Measurements from ENCODE around the gene ADH1B.

Gene ADH1B

DNA sequence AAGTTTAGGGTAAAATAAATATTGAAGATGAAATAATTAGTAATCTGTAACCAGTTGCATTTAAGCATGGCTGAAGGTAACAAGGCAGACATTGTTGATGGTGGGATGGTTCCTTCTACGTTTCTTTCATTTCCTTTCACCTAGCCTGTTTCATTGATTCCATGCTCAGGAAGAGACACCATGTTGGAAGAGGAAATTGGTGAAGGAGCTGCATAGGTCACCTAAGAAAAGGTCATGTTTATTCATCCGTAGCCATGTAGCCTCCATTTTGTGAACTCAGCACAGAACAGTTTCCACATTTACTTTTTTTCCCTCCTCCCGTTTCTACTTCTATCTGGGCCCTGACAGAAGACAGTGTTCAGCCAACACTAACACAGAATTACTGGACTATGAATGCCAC is 3.8 kb downstream of the ADH1B start:
- no peak for TF ChIP-seq EZH2phosphoT487 (IDR thresholded peaks at IDR 0.05; ENCODE audit: low read depth)
- TF ChIP-seq, protein P1, sequence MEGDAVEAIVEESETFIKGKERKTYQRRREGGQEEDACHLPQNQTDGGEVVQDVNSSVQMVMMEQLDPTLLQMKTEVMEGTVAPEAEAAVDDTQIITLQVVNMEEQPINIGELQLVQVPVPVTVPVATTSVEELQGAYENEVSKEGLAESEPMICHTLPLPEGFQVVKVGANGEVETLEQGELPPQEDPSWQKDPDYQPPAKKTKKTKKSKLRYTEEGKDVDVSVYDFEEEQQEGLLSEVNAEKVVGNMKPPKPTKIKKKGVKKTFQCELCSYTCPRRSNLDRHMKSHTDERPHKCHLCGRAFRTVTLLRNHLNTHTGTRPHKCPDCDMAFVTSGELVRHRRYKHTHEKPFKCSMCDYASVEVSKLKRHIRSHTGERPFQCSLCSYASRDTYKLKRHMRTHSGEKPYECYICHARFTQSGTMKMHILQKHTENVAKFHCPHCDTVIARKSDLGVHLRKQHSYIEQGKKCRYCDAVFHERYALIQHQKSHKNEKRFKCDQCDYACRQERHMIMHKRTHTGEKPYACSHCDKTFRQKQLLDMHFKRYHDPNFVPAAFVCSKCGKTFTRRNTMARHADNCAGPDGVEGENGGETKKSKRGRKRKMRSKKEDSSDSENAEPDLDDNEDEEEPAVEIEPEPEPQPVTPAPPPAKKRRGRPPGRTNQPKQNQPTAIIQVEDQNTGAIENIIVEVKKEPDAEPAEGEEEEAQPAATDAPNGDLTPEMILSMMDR (IDR thresholded peaks at IDR 0.05; ENCODE audit: low read depth, low read length) = no peak
- H3K9ac ChIP-seq (ENCODE audit: low read length) = no peak overlapping the region
- H3K9me3 ChIP-seq (ENCODE audit: insufficient read depth, low read length) = no peaks in the 10 kb centered on the region
- H3K4me3 ChIP-seq (ENCODE audit: low read length) = no peak overlapping the region
- no peaks in the 10 kb centered on the region for H3K4me1 ChIP-seq (ENCODE audit: low read length)
- H3K27ac ChIP-seq (ENCODE audit: low read length) = no peak overlapping the region
- no peak overlapping the region for H2AFZ ChIP-seq (ENCODE audit: low read depth, low read length)
- H3K36me3 ChIP-seq (replicated peaks; ENCODE audit: low read depth, low read length) = no peaks in the 10 kb centered on the region
- H3K4me2 ChIP-seq (ENCODE audit: low read length) = no peak overlapping the region
- H4K20me1 ChIP-seq (ENCODE audit: insufficient read depth, low read length) = no peaks in the 10 kb centered on the region
- no peaks in the 10 kb centered on the region for H3K27me3 ChIP-seq (ENCODE audit: low read depth, low read length)
- H3K79me2 ChIP-seq (ENCODE audit: low read length) = no peaks in the 10 kb centered on the region

DNA sequence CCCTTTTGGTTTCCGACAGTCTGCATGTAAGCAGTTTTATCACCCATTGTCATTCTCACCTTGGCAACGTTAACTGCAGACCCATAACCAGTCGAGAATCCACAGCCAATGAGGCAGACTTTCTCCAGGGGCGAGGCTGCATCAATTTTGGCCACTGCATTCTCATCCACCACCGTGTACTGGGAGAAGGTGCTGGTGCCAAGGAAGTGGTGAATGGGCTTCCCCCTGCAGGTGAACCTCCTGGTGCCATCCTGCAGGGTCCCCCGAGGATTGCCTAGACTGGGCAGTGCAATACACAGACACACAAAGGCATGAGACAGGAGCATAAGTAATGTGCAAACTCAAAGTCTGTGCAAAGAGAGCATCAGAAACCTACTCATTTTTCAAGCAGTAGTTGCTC is 5.4 kb downstream of the ADH1B start:
- TF ChIP-seq, protein P1 (IDR thresholded peaks at IDR 0.05; ENCODE audit: low read depth, low read length) = no peak
- TF ChIP-seq EZH2phosphoT487 (IDR thresholded peaks at IDR 0.05; ENCODE audit: low read depth) = no peak
- Histone ChIP-seq H3K27ac (ENCODE audit: low read length) (no peak overlapping the region), H3K4me2 (ENCODE audit: low read length) (no peak overlapping the region), H3K9ac (ENCODE audit: low read length) (no peak overlapping the region), H4K20me1 (ENCODE audit: insufficient read depth, low read length) (no peaks in the 10 kb centered on the region), H3K79me2 (ENCODE audit: low read length) (no peaks in the 10 kb centered on the region), H3K4me1 (ENCODE audit: low read length) (no peaks in the 10 kb centered on the region), H2AFZ (ENCODE audit: low read depth, low read length) (no peak overlapping the region), H3K4me3 (ENCODE audit: low read length) (no peak overlapping the region), H3K36me3 (replicated peaks; ENCODE audit: low read depth, low read length) (no peaks in the 10 kb centered on the region), H3K27me3 (ENCODE audit: low read depth, low read length) (no peaks in the 10 kb centered on the region), H3K9me3 (ENCODE audit: insufficient read depth, low read length) (no peaks in the 10 kb centered on the region)

DNA sequence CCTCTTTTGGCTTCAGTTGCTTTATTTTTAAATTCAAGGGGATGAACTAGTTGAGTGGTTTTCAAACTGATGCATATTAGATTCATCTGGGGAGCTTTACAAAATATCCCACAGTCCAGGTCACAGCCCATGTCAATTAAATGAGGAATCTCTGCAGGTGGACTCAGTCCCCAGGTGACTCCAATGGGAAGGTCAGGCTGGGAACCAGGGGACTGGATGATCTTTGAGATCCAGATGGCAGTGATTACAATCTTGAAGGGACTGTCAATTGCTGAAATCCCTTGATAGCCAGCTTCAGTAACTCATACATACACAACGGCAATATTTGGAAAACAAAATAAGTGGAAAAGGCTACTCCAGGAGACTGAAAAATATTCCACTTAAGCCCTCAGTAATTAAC is 7.0 kb downstream of the ADH1B start:
- no peak overlapping the region for H3K4me3 ChIP-seq (ENCODE audit: low read length)
- no peaks in the 10 kb centered on the region for H3K79me2 ChIP-seq (ENCODE audit: low read length)
- H3K4me1 ChIP-seq (ENCODE audit: low read length) = no peaks in the 10 kb centered on the region
- H3K27ac ChIP-seq (ENCODE audit: low read length) = no peak overlapping the region
- TF ChIP-seq EZH2phosphoT487 (IDR thresholded peaks at IDR 0.05; ENCODE audit: low read depth) = no peak
- no peaks in the 10 kb centered on the region for H3K9me3 ChIP-seq (ENCODE audit: insufficient read depth, low read length)
- no peak overlapping the region for H2AFZ ChIP-seq (ENCODE audit: low read depth, low read length)
- no peak overlapping the region for H3K9ac ChIP-seq (ENCODE audit: low read length)
- H3K27me3 ChIP-seq (ENCODE audit: low read depth, low read length) = no peaks in the 10 kb centered on the region
- no peaks in the 10 kb centered on the region for H4K20me1 ChIP-seq (ENCODE audit: insufficient read depth, low read length)
- no peaks in the 10 kb centered on the region for H3K36me3 ChIP-seq (replicated peaks; ENCODE audit: low read depth, low read length)
- no peak overlapping the region for H3K4me2 ChIP-seq (ENCODE audit: low read length)

DNA sequence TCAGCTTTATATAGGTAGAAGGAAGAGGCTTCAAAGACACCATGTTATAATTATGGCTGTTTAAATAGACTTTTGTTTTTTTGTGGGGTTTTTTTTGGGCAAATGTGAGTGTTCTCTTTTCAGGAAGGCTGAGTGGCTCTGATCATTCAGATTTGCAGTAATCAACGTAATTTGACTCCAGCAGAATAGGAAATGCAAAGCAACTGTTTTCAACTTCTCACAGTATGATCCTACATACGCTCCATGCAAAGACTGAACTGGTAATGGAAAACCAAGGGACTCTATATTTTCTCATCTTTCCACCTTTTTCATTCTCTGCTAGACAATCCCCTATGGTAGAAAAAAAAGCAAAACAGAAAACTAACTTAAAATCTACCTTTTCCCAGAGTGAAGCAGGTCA is 10.8 kb downstream of the ADH1B start:
- Histone ChIP-seq H3K79me2 (ENCODE audit: low read length) (no peaks in the 10 kb centered on the region), H2AFZ (ENCODE audit: low read depth, low read length) (no peak overlapping the region), H4K20me1 (ENCODE audit: insufficient read depth, low read length) (no peaks in the 10 kb centered on the region), H3K27me3 (ENCODE audit: low read depth, low read length) (no peaks in the 10 kb centered on the region), H3K4me1 (ENCODE audit: low read length) (no peaks in the 10 kb centered on the region), H3K27ac (ENCODE audit: low read length) (no peak overlapping the region), H3K9ac (ENCODE audit: low read length) (no peak overlapping the region), H3K4me2 (ENCODE audit: low read length) (no peak overlapping the region), H3K9me3 (ENCODE audit: insufficient read depth, low read length) (no peaks in the 10 kb centered on the region), H3K4me3 (ENCODE audit: low read length) (no peak overlapping the region), H3K36me3 (replicated peaks; ENCODE audit: low read depth, low read length) (no peaks in the 10 kb centered on the region)
- TF ChIP-seq, protein P1 (IDR thresholded peaks at IDR 0.05; ENCODE audit: low read depth, low read length) = no peak
- no peak for TF ChIP-seq EZH2phosphoT487 (IDR thresholded peaks at IDR 0.05; ENCODE audit: low read depth)

Data from OCI-LY3 (cell line).